Ascending aorta (tissue), 2 donors: ENCODE data around the gene NOG. TPM values are rescaled to one million over a fixed set of nuclear protein-coding genes. Genes with fewer than 3 reads are reported as not detected.

Experiments
- DNase-seq, 2 donors: peaks; one replicate each; pipeline ENCODE4 v3.0.0-alpha.2; 2019; ENCODE audit warnings: low spot score in 2 of 2
- H3K27ac ChIP-seq, 2 donors: fragments of 200-600 bp; sonication (generic); one replicate each; pipeline ENCODE4 v1.5.1; 2016 to 2017; ENCODE audit warnings: mild to moderate bottlenecking in 1 of 2
- H3K27me3 ChIP-seq: fragments of 200-600 bp; sonication (generic); one replicate; pipeline ENCODE4 v1.5.1; 2017
- H3K36me3 ChIP-seq, 2 donors: fragments of 200-600 bp; sonication (generic); one replicate each; pipeline ENCODE4 v1.5.1; 2016
- H3K4me1 ChIP-seq, 2 donors: fragments of 200-600 bp; sonication (generic); one replicate each; pipeline ENCODE4 v1.5.1; 2016 to 2017; ENCODE audit warnings: mild to moderate bottlenecking in 1 of 2
- H3K4me3 ChIP-seq, 2 donors: fragments of 200-600 bp; sonication (generic); one replicate each; pipeline ENCODE4 v1.5.1; 2016 to 2017; ENCODE audit warnings: mild to moderate bottlenecking in 1 of 2
- H3K9me3 ChIP-seq, 2 donors: fragments of 200-600 bp; sonication (generic); one replicate each; pipeline ENCODE4 v1.5.1; 2016
- intact Hi-C: fragments of 100-400 bp; cut with DNase I; formaldehyde crosslinking; loops from one replicate; pipeline ENCODE4 v1.15.1; 2023
- total RNA-seq: library from RNA; depleted of rRNA; stranded (reverse); fragments of >200 nt; gene quantifications from one replicate; pipeline ENCODE4 v1.1.0, GENCODE V29; 2016
- TF ChIP-seq, protein P1 (sequence below), 3 experiments: fragments of 200-600 bp in 2 of 3; fragments of 450-650 bp in 1 of 3; sonication (generic) in 2 of 3; IDR thresholded peaks; one replicate each; pipeline ENCODE4 v1.5.1; 2016 to 2019; ENCODE audit warnings: antibody characterized with exemption in 3 of 3, mild to moderate bottlenecking in 1 of 3, moderate library complexity in 1 of 3

NOG gene
- total RNA-seq, 1 donor from 2014 or later = not detected

DNA sequence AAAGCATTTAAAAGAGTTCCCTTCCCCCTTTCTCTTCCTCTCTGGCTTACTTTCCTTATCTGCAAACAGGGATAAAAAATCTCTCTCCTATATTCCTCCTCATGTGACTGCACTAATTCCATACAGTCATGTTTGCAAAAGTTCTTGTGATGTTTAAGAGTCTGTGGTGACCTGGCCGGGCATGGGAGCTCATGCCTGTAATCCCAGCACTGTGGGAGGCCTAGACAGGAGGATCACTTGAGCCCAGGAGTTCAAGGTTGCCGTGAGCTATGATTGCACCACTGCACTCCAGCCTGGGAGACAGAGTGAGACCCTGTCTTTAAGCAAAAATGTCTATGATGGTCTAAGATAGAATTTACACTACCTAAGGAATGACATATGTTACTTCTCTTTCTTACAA is 19.6 kb downstream of the NOG start:
- intact Hi-C loops = no loop called here

DNA sequence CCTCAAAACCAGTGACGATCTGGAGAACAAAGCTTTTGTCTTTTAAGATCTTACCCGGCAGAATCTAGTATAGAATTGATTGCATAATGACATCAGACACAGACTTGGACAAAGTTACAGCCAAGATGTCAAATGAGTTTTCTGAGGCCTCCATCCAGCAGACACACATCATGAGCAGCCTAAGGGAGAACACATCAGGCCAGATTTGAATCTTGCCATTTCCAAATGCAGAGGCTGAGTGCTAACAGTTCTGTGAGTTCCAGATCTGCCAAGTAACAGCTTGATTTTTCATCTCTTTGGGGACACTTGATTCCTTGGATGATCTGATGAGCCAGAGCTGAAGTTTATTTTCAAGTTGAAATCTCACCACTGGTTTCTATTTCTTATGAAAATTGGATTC is 21.0 kb downstream of the NOG start:
- H3K27me3 ChIP-seq = no peaks in the 10 kb centered on the region
- no peaks in the 10 kb centered on the region for H3K36me3 ChIP-seq
- DNase-seq = no peak
- no peak overlapping the region for H3K4me3 ChIP-seq
- H3K9me3 ChIP-seq = no peaks in the 10 kb centered on the region
- no peak overlapping the region for H3K27ac ChIP-seq
- no peaks in the 10 kb centered on the region for H3K4me1 ChIP-seq
- intact Hi-C loops = no loop called here
- TF ChIP-seq, protein P1, sequence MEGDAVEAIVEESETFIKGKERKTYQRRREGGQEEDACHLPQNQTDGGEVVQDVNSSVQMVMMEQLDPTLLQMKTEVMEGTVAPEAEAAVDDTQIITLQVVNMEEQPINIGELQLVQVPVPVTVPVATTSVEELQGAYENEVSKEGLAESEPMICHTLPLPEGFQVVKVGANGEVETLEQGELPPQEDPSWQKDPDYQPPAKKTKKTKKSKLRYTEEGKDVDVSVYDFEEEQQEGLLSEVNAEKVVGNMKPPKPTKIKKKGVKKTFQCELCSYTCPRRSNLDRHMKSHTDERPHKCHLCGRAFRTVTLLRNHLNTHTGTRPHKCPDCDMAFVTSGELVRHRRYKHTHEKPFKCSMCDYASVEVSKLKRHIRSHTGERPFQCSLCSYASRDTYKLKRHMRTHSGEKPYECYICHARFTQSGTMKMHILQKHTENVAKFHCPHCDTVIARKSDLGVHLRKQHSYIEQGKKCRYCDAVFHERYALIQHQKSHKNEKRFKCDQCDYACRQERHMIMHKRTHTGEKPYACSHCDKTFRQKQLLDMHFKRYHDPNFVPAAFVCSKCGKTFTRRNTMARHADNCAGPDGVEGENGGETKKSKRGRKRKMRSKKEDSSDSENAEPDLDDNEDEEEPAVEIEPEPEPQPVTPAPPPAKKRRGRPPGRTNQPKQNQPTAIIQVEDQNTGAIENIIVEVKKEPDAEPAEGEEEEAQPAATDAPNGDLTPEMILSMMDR (IDR thresholded peaks at IDR 0.05) = no peak

More for the DNA sequence above, 19.6 kb downstream of the NOG start:
- no peaks in the 10 kb centered on the region for H3K4me1 ChIP-seq
- H3K27ac ChIP-seq = no peak overlapping the region
- no peaks in the 10 kb centered on the region for H3K27me3 ChIP-seq
- TF ChIP-seq, protein P1 (IDR thresholded peaks at IDR 0.05) = no peak
- no peaks in the 10 kb centered on the region for H3K36me3 ChIP-seq
- DNase-seq = no peak
- H3K9me3 ChIP-seq = no peaks in the 10 kb centered on the region
- no peak overlapping the region for H3K4me3 ChIP-seq

DNA sequence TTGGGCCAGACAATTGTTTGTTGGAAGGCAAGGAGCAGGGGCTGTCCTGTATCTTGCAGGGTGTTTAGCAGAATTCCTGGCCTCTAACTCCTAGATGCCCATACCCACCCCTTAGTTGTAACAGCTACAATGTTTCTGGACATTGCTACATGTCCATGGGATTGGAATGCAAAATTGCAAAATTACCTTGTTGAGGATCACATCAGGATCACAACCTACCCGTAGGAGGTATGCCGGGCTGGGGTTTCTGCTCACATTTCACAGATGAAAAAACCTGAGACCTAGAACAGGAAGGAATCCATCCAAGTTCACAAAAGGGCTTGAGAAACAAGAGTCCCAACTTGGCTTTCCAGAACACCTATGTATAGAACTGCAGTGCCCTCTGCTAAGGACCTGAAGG is 22.7 kb downstream of the NOG start:
- Histone ChIP-seq H3K4me1 (no peaks in the 10 kb centered on the region), H3K36me3 (no peaks in the 10 kb centered on the region), H3K27me3 (no peaks in the 10 kb centered on the region), H3K27ac (no peak overlapping the region), H3K4me3 (no peak overlapping the region), H3K9me3 (no peaks in the 10 kb centered on the region)
- TF ChIP-seq, protein P1 (IDR thresholded peaks at IDR 0.05) = no peak
- no peak for DNase-seq
- intact Hi-C loops = no loop called here

DNA sequence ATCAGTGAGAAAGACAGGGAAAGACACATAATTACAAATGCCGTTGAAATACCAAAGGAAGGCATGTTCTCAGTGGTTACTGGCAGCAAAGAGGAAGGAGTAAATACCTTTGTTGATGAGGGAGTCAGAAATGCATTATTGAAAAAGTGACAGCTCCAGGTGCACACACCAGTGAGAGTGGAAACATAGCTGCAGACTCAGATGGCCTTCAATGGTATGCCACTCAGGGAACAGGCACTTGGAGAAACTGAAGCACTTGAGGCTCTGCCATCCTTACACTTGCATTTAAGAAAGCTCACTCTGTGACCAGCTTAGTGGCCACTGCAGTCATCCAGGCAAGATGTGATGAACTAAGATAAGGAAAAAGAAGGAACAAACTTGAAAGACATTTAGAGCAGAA is 29.9 kb downstream of the NOG start:
- intact Hi-C loops = no loop called here
- TF ChIP-seq, protein P1 (IDR thresholded peaks at IDR 0.05) = no peak
- no peak overlapping the region for H3K4me3 ChIP-seq
- no peaks in the 10 kb centered on the region for H3K36me3 ChIP-seq
- no peaks in the 10 kb centered on the region for H3K9me3 ChIP-seq
- no peaks in the 10 kb centered on the region for H3K27me3 ChIP-seq
- no peak for DNase-seq
- no peak overlapping the region for H3K27ac ChIP-seq
- H3K4me1 ChIP-seq = no peaks in the 10 kb centered on the region

DNA sequence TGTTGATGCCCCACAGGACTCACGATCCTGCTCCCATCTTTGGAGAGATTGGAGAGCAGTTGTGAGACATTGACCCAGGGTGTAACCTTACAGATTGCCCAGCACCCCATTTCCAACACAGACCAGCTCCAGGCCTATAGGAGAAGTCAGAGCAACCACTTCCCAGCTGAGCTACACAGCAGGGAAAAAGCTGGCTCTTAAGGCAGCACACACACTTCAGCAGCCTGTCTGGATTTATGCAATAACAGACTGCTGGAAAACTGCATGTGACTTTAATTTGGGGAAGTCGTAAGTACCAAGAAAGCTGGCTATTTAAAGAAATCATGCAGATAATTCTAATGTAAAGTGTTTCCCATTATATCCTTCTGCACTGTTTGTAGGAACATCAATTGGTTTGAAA is 30.8 kb downstream of the NOG start:
- Histone ChIP-seq H3K36me3 (no peaks in the 10 kb centered on the region), H3K9me3 (no peaks in the 10 kb centered on the region), H3K4me3 (no peak overlapping the region), H3K4me1 (no peaks in the 10 kb centered on the region), H3K27ac (no peak overlapping the region), H3K27me3 (no peaks in the 10 kb centered on the region)
- no peak for DNase-seq
- intact Hi-C loops = no loop called here
- TF ChIP-seq, protein P1 (IDR thresholded peaks at IDR 0.05) = no peak

DNA sequence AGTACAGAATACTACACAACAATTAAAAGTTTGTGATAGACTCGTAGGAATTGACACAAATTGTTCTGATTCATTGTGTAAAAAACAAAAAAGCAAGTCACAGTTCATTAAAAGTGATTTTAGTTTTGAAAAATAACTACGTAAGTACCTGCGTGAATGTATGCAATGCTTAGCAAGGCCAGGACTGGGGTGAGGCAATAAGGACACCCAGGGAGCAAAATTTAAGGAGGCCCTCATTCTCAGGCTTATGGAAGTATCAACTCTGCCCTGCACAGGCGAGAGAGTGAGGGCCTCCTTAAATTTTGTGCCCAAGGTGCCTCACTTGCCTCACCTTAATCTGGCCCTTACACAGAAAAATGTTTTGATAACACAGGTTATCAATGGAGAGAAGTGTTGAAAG is 31.4 kb downstream of the NOG start:
- H3K9me3 ChIP-seq = no peaks in the 10 kb centered on the region
- TF ChIP-seq, protein P1 (IDR thresholded peaks at IDR 0.05) = no peak
- no peak overlapping the region for H3K4me3 ChIP-seq
- H3K27me3 ChIP-seq = no peaks in the 10 kb centered on the region
- no peak for DNase-seq
- no peaks in the 10 kb centered on the region for H3K4me1 ChIP-seq
- intact Hi-C loops = no loop called here
- no peak overlapping the region for H3K27ac ChIP-seq
- no peaks in the 10 kb centered on the region for H3K36me3 ChIP-seq
